Retinal pigment epithelial cell (primary cell): ENCODE results near the gene CELSR1.

Source experiments
- DNase-seq: peaks from one replicate; pipeline ENCODE4 v3.0.0-alpha.2; 2010; ENCODE audit warnings: low read depth
- H3K4me3 ChIP-seq: 2 replicates; pipeline ENCODE4 v1.5.1; 2011; ENCODE audit warnings: mild to moderate bottlenecking, low read length, control low read depth, moderate library complexity
- CTCF ChIP-seq: conservative IDR thresholded peaks from 2 replicates; pipeline ENCODE4 v1.5.1; 2011; ENCODE audit warnings: low read depth, low read length, control low read depth, inconsistent platforms

The CELSR1 gene

GRCh38 chr22:46364341-46365165 lies 172.9 kb downstream of the CELSR1 start:
- DNase-seq, result no peak
- TF ChIP-seq CTCF, result no peak

GRCh38 chr22:46363611-46364321 lies 173.7 kb downstream of the CELSR1 start:
- DNase-seq, result no peak
- no peak overlapping the region for H3K4me3 ChIP-seq
- no peak for TF ChIP-seq CTCF

More at GRCh38 chr22:46364341-46365165, 172.9 kb downstream of the CELSR1 start:
- no peak overlapping the region for H3K4me3 ChIP-seq

GRCh38 chr22:46362934-46363515 lies 174.4 kb downstream of the CELSR1 start:
- DNase-seq, result no peak
- no peak for TF ChIP-seq CTCF
- no peak overlapping the region for H3K4me3 ChIP-seq

- no peak for DNase-seq
- no peak overlapping the region for H3K4me3 ChIP-seq
- TF ChIP-seq CTCF, result no peak
Observed at GRCh38 chr22:46362203-46362933, 175.1 kb downstream of the CELSR1 start.

- TF ChIP-seq CTCF, result no peak
- no peak for DNase-seq
- no peak overlapping the region for H3K4me3 ChIP-seq
Observed at GRCh38 chr22:46361826-46362202, 175.6 kb downstream of the CELSR1 start.

GRCh38 chr22:46360891-46361290 lies 176.5 kb downstream of the CELSR1 start:
- DNase-seq, result no peak
- TF ChIP-seq CTCF, result no peak
- H3K4me3 ChIP-seq, result no peak overlapping the region
